Measurements from ENCODE around the gene LRRK1.

LRRK1 gene

GRCh38 chr15:100951965-100952364 is 32.8 kb downstream of the LRRK1 start:
- no peak overlapping the region for H3K4me3 ChIP-seq (ENCODE audit: low read length)
- no peak for DNase-seq (ENCODE audit: low read depth, low spot score)

DNA sequence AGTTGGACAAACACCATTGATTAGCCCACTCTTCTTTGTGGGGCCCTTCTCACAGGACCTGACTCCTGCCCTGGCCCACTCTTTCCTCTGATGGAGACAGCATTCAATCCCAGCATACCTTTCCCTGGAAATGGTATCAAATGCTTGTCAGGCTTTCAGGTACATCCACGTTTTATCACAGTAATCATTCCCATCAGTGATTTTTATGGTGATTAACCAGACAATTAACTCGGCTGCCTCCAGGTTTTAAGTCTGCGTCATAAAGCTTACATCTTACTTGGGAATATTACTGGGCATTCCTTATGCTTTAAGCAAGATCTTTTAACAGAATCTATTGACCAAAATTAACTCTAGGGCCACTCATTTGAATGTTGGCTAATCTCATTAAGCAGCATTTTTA is 33.4 kb downstream of the LRRK1 start:
- no peak overlapping the region for H3K4me3 ChIP-seq (ENCODE audit: low read length)
- DNase-seq (ENCODE audit: low read depth, low spot score): no peak

DNA sequence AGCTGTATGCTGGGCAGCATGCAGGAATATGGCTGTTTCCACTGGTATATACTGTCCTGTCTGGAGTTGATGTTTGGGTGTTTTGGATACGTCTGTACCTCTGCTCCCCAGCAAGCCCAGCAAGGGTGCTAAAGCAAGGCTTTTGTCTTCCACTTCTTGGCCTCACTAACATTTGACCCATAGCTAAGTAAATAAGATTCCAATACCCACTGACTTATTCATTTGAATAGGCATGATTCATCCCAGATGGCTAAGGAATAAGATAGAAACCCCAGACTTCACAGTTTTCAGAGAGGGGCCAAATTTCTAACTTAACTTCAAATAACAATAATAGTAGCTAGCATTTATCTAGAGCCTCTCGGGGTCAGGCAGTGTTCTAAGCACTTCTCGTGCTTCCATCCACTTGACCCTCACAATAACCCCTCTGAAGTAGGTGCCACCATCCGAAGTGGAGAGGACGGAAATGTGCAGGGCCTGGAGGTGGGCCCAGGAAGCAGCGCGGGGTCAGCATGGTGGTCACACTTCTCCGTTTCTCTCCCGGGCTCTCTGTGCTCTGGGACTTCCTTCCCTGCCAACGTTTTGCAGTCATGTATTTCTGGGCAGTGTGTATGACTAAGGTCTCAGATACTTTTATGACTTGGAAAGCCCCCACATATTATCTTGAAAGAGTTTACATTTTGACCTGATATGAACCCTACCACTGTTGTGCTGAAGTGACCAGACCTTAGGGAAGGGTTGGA is 39.3 kb downstream of the LRRK1 start:
- no peak overlapping the region for H3K4me3 ChIP-seq (ENCODE audit: low read length)
- DNase-seq (ENCODE audit: low read depth, low spot score): no peak

DNA sequence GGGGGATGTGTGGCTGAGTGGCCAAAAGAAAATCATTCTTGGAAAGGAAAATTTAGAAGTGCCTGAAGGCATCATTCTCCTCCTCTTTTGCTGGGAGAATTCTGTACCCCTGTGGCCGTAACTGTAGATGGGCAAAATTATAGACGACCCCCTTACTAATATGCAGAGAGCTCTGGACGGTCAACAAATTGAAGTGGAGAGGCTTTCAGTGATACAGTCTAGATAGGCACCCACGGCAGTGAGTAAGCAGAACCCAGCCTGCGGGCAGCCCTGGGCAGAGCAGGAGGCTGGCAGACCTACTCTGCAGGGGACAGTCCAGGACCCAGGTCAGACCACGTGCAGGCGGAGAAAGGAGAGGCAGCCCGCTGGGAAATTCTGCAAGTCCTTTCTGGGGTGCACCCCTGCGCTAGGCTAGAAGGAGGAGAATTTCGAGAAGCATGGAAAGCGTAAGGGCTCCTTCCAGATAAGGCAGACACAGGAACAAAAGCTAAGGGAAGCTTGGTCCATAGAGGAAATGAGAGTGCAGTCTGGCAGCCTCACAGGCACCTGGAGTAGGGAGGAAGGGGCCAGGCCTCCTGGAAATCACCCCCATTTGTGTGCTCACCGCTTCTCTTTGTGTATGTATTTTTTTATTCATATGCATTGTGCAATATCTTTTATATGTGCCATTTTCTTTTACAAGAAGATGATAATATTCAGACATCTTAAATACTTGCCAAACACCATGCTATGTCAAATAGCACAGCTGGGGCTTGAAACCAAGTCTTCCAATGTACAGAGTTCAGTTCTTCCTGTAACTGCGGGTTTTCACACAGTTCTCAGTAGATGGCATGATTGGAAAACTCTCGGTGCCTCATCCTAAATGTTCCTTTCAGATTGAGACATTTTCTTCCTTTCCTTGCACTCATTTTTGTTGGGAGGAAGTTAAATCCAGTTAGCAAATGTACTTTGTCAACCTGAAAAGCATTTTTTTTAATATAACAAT is 40.2 kb downstream of the LRRK1 start:
- DNase-seq (ENCODE audit: low read depth, low spot score): no peak
- H3K4me3 ChIP-seq (ENCODE audit: low read length): no peak overlapping the region

DNA sequence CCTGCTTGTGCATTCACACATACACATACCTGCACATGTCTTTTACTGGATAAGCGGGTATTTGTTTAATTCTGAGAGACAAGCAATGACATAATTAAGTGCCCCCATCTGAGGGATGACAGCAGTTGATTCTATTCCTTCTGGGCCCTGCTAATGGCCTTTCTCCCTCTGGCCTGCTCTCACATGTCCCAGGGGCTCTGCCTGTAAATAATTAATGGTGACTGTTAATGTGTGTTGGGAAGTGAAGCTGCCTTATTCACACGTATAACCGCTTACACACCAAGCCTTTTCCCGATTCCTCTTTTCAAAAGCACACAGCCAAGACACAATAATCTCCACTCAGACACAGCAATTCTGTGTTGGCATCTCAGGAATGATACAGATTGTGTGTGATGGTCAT is 47.8 kb downstream of the LRRK1 start:
- DNase-seq (ENCODE audit: low read depth, low spot score): no peak
- H3K4me3 ChIP-seq (ENCODE audit: low read length): no peak overlapping the region

DNA sequence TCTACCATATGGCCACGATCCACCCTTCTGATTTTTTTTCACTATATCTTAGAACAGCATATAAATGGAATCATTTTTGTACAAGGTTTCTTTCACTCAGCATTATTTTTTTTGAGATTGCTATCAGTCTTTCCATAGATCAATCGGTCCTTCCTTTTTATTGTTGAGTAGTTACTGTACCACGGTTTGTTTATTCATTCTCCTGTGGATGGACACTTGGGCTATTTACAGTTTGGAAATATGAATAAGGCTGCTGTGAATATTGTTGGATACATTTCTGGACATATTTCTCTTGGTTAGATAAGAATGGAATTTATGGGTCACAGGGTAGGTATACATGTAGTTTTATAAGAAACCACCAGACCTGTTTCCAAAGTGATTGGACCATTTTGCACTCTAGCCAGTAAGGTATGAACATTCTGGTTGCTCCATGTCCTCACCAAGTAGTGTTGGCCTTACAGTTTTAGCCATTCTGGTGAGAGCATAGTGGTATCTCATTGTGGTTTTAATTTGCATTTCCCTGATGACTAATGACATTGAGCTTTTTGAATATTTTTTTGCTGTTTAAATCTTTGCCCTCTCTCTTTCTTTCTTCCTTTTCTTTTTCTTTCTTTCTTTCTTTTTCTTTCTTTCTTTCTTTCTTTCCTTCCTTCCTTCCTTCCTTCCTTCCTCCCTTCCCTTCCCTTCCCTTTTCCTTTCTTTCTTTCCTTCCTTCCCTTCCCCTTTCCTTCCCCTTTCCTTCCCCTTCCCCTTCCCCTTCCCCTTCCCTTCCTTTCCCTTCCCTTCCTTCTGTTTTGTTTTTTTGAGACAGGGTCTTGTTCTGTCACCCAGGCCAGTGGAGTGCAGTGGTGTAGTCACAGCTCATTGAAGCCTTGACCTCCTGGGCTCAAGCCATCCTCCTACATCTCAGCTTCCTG is 49.2 kb downstream of the LRRK1 start:
- no peak overlapping the region for H3K4me3 ChIP-seq (ENCODE audit: low read length)
- no peak for DNase-seq (ENCODE audit: low read depth, low spot score)

- DNase-seq (ENCODE audit: low read depth, low spot score): no peak
- H3K4me3 ChIP-seq (ENCODE audit: low read length): no peak overlapping the region
Measured at GRCh38 chr15:100972975-100973350, 53.8 kb downstream of the LRRK1 start.

GRCh38 chr15:100973351-100974111 is 54.4 kb downstream of the LRRK1 start:
- no peak overlapping the region for H3K4me3 ChIP-seq (ENCODE audit: low read length)
- no peak for DNase-seq (ENCODE audit: low read depth, low spot score)

DNA sequence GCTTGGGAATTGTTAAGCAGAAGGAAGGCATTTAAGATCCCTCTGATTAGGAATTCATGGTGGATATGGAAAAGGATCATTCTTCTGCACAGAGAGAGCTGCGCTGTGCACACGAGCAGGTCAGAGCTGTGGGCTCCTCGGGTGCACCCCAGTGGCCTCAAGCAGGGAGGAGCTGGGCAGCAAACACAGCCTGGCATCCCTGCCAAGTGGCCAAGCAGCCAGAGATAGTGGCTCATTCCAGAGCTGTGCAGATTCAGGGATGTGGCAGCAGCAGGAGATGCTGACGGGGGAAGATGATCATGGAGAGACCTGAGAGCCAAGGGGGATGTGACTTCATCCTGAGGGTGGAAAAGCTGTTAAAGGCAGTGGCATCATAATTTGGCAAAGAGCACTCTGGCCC is 55.9 kb downstream of the LRRK1 start:
- no peak for DNase-seq (ENCODE audit: low read depth, low spot score)
- H3K4me3 ChIP-seq (ENCODE audit: low read length): no peak overlapping the region

- no peak overlapping the region for H3K4me3 ChIP-seq (ENCODE audit: low read length)
- DNase-seq (ENCODE audit: low read depth, low spot score): no peak
Measured at GRCh38 chr15:100980410-100981046, 61.4 kb downstream of the LRRK1 start.

- DNase-seq (ENCODE audit: low read depth, low spot score): no peak
- H3K4me3 ChIP-seq (ENCODE audit: low read length): no peak overlapping the region
Measured at GRCh38 chr15:100981086-100981485, 61.9 kb downstream of the LRRK1 start.

- no peak overlapping the region for H3K4me3 ChIP-seq (ENCODE audit: low read length)
- DNase-seq (ENCODE audit: low read depth, low spot score): no peak
Measured at GRCh38 chr15:100983221-100983620, 64.1 kb downstream of the LRRK1 start.

DNA sequence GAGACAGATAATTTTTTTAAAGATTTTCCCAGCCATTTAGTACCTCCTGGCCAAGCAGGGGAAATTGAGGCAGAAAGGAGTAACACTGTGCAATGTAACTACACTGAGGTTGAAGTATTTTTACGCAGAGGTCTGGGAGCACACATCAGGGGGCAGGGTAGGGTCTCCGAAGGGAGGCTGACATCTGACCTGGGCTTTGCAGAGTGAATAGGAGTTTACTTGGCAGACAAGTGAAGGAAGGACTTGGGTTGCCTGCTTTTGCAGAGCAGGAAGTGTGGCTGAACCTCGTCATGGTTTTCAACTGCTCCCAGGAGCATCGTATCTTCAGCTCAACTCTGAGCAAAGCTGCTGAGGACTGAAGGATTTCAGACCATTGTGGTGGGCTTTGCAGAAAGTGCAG is 66.2 kb downstream of the LRRK1 start:
- H3K4me3 ChIP-seq (ENCODE audit: low read length): no peak overlapping the region
- DNase-seq (ENCODE audit: low read depth, low spot score): no peak

GRCh38 chr15:100986158-100986896 is 67.2 kb downstream of the LRRK1 start:
- no peak overlapping the region for H3K4me3 ChIP-seq (ENCODE audit: low read length)
- DNase-seq (ENCODE audit: low read depth, low spot score): no peak

- DNase-seq (ENCODE audit: low read depth, low spot score): no peak
- no peak overlapping the region for H3K4me3 ChIP-seq (ENCODE audit: low read length)
Measured at GRCh38 chr15:100987143-100987542, 68.0 kb downstream of the LRRK1 start.

GRCh38 chr15:100988297-100988696 is 69.1 kb downstream of the LRRK1 start:
- no peak for DNase-seq (ENCODE audit: low read depth, low spot score)
- no peak overlapping the region for H3K4me3 ChIP-seq (ENCODE audit: low read length)

- no peak overlapping the region for H3K4me3 ChIP-seq (ENCODE audit: low read length)
- no peak for DNase-seq (ENCODE audit: low read depth, low spot score)
Measured at GRCh38 chr15:100988857-100989256, 69.7 kb downstream of the LRRK1 start.

Measured in Jurkat, Clone E6-1 (cell line).